ENCODE data around the gene INTS14.
A peak's percentile ranks its signal among the peaks of the same experiment; 100 is the strongest.

Gene INTS14

DNA sequence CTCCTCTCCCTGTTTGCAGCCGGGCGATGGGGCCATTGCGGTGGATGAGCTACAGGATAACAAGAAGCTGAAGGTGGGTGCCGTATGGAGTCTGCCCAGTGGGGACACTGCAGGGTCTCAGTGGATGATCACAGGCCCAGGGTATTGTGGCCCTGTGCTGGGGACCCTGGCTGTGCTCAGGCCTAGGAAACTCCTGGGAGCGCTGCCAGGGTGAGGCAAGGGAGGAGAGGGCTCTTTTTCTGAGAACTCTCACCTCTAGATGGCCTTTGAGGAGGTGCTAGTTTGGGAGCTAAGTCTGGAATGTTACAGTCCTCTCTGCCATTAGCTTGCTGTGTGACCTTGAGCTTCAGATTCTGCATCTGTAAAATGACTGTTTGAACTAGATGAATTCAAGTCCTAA is 27.2 kb upstream of the INTS14 start:
- 0 out of 2 replicates have a peak overlapping the region, but pooled peaks have one; percentile 10 for H3K4me2 ChIP-seq (ENCODE audit: low read length)

GRCh38 chr15:65634356-65634755 is 23.4 kb upstream of the INTS14 start:
- no peak overlapping the region for H2AFZ ChIP-seq (ENCODE audit: low read depth, low read length)
- H3K27me3 ChIP-seq (ENCODE audit: low read depth, low read length) = peaks cover 76% of the 10 kb centered on the region
- no peak overlapping the region for H3K4me3 ChIP-seq (ENCODE audit: low read length)
- H4K20me1 ChIP-seq (ENCODE audit: insufficient read depth, low read length) = peaks cover 61% of the 10 kb centered on the region
- no peak overlapping the region for H3K27ac ChIP-seq (ENCODE audit: low read length)
- no peaks in the 10 kb centered on the region for H3K36me3 ChIP-seq (replicated peaks; ENCODE audit: low read depth, low read length)
- no peak overlapping the region for H3K4me2 ChIP-seq (ENCODE audit: low read length)
- no peak overlapping the region for H3K9ac ChIP-seq (ENCODE audit: low read length)
- TF ChIP-seq CTCF (IDR thresholded peaks at IDR 0.05; ENCODE audit: low read depth, low read length) (no peak), EZH2phosphoT487 (IDR thresholded peaks at IDR 0.05; ENCODE audit: low read depth) (no peak)
- H3K79me2 ChIP-seq (ENCODE audit: low read length) = no peaks in the 10 kb centered on the region
- peaks cover 24% of the 10 kb centered on the region for H3K4me1 ChIP-seq (ENCODE audit: low read length)
- no peaks in the 10 kb centered on the region for H3K9me3 ChIP-seq (ENCODE audit: insufficient read depth, low read length)

More for the DNA sequence above, 27.2 kb upstream of the INTS14 start:
- TF ChIP-seq CTCF (IDR thresholded peaks at IDR 0.05; ENCODE audit: low read depth, low read length) (no peak), EZH2phosphoT487 (IDR thresholded peaks at IDR 0.05; ENCODE audit: low read depth) (no peak)
- H3K27ac ChIP-seq (ENCODE audit: low read length) = no peak overlapping the region
- H3K9me3 ChIP-seq (ENCODE audit: insufficient read depth, low read length) = no peaks in the 10 kb centered on the region
- H3K9ac ChIP-seq (ENCODE audit: low read length) = no peak overlapping the region
- no peaks in the 10 kb centered on the region for H3K36me3 ChIP-seq (replicated peaks; ENCODE audit: low read depth, low read length)
- no peak overlapping the region for H3K4me3 ChIP-seq (ENCODE audit: low read length)
- H4K20me1 ChIP-seq (ENCODE audit: insufficient read depth, low read length) = peaks cover 36% of the 10 kb centered on the region
- H3K27me3 ChIP-seq (ENCODE audit: low read depth, low read length) = peaks cover 62% of the 10 kb centered on the region
- 0 out of 2 replicates have a peak, but pooled peaks cover 6% of the 10 kb centered on the region for H3K4me1 ChIP-seq (ENCODE audit: low read length)
- no peak overlapping the region for H2AFZ ChIP-seq (ENCODE audit: low read depth, low read length)
- H3K79me2 ChIP-seq (ENCODE audit: low read length) = no peaks in the 10 kb centered on the region

DNA sequence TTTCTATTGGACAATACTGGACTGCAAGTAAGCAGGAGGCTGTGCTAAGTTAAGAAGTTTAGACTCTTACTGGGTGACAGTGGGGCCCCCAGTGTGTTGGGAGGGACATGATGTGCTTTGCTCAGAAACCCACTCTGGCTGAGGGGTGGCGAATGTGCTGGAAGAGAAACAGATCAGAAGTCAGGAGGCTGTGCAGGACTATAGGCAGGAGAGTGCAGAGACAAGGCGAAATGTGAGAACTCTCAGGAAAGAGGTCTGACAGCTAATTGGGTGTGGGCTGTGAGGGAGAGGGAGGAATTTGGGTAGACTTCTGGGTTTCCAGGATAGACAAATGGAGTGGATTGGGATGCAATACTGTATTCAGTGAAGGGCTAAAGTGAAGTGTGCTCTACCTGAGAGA is 22.8 kb upstream of the INTS14 start:
- Histone ChIP-seq H3K4me3 (ENCODE audit: low read length) (no peak overlapping the region), H3K4me2 (ENCODE audit: low read length) (no peak overlapping the region), H3K27me3 (ENCODE audit: low read depth, low read length) (peaks cover 76% of the 10 kb centered on the region), H3K9ac (ENCODE audit: low read length) (no peak overlapping the region), H3K27ac (ENCODE audit: low read length) (no peak overlapping the region), H3K4me1 (ENCODE audit: low read length) (peaks cover 22% of the 10 kb centered on the region), H3K9me3 (ENCODE audit: insufficient read depth, low read length) (no peaks in the 10 kb centered on the region), H4K20me1 (ENCODE audit: insufficient read depth, low read length) (peaks cover 67% of the 10 kb centered on the region), H2AFZ (ENCODE audit: low read depth, low read length) (no peak overlapping the region), H3K79me2 (ENCODE audit: low read length) (no peaks in the 10 kb centered on the region), H3K36me3 (replicated peaks; ENCODE audit: low read depth, low read length) (no peaks in the 10 kb centered on the region)
- TF ChIP-seq EZH2phosphoT487 (IDR thresholded peaks at IDR 0.05; ENCODE audit: low read depth) (no peak), CTCF (IDR thresholded peaks at IDR 0.05; ENCODE audit: low read depth, low read length) (no peak)

DNA sequence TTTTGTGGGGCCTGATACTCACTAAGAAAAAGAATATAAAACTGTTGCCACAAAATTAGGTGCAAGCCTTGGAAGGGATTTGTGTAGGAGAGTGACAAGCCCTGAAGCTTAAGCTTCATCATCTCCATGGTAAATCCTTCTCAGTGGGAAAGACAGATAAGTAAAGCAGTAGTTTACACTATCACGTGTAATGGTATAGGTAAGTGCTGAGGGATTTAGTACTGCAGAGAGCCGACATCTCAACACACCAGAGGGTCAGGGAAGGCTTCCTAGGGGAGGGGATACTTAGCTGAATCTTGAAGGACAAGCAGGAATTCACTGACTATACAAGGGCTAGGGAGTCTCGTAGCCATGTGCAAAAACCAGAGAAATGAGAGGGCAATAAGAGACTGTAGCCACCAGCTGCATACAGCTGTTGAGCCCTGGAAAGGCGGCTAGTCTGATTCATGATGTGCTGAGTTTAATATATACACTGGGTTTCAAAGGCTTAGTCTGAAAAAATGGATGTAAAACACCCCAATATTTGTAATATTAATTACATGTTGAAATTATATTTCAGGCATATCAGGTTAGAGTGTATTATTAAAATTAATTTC is 21.9 kb upstream of the INTS14 start:
- peaks cover 70% of the 10 kb centered on the region for H4K20me1 ChIP-seq (ENCODE audit: insufficient read depth, low read length)
- H3K36me3 ChIP-seq (replicated peaks; ENCODE audit: low read depth, low read length) = no peaks in the 10 kb centered on the region
- TF ChIP-seq EZH2phosphoT487 (IDR thresholded peaks at IDR 0.05; ENCODE audit: low read depth) (0 out of 2 replicates have a peak, but pooled peaks have one; percentile 4), CTCF (IDR thresholded peaks at IDR 0.05; ENCODE audit: low read depth, low read length) (no peak)
- H3K9ac ChIP-seq (ENCODE audit: low read length) = no peak overlapping the region
- peaks cover 79% of the 10 kb centered on the region for H3K27me3 ChIP-seq (ENCODE audit: low read depth, low read length)
- no peak overlapping the region for H2AFZ ChIP-seq (ENCODE audit: low read depth, low read length)
- H3K4me1 ChIP-seq (ENCODE audit: low read length) = peaks cover 18% of the 10 kb centered on the region
- H3K79me2 ChIP-seq (ENCODE audit: low read length) = no peaks in the 10 kb centered on the region
- H3K27ac ChIP-seq (ENCODE audit: low read length) = no peak overlapping the region
- no peak overlapping the region for H3K4me3 ChIP-seq (ENCODE audit: low read length)
- H3K9me3 ChIP-seq (ENCODE audit: insufficient read depth, low read length) = no peaks in the 10 kb centered on the region
- no peak overlapping the region for H3K4me2 ChIP-seq (ENCODE audit: low read length)
